CD14-positive monocyte (primary cell): Measurements from ENCODE around the gene ZNF81. TPM values are rescaled to one million over a fixed set of nuclear protein-coding genes. Genes with fewer than 3 reads are reported as not detected.
"Not testable (repeated sequence)": the region's sequence is repeated elsewhere in the genome, so short reads cannot be mapped to it uniquely, and the experiment has no call there.

Source experiments
- DNase-seq, 3 donors: peaks; one replicate each; pipeline ENCODE4 v3.0.0-alpha.2; 2011 to 2022
- H2AFZ ChIP-seq: 2 replicates; pipeline ENCODE4 v1.6.0; 2012; ENCODE audit warnings: mild to moderate bottlenecking, low read depth, low read length, inconsistent platforms; ENCODE audit not compliant: insufficient read depth, poor library complexity, severe bottlenecking
- H3K27ac ChIP-seq, 2 donors: 1 replicate in 1 of 2; 2 replicates in 1 of 2; pipeline ENCODE4 v1.5.1; 2012 to 2013; ENCODE audit warnings: low read length in 2 of 2, control low read depth in 1 of 2, inconsistent platforms in 1 of 2, low read depth in 1 of 2, mild to moderate bottlenecking in 1 of 2
- H3K27me3 ChIP-seq, 2 donors: one replicate each; pipeline versions ENCODE4 v1.6.0 to v1.6.1; 2011 to 2013; ENCODE audit warnings: low read length in 2 of 2; ENCODE audit not compliant: control insufficient read depth in 2 of 2, insufficient read depth in 2 of 2
- H3K36me3 ChIP-seq, 2 donors: replicated peaks in 1 of 2; 1 replicate in 1 of 2; 2 replicates in 1 of 2; pipeline versions ENCODE4 v1.5.1 to v1.6.1; 2012 to 2013; ENCODE audit warnings: low read length in 2 of 2, control low read depth in 1 of 2, inconsistent platforms in 1 of 2, mild to moderate bottlenecking in 1 of 2; ENCODE audit not compliant: insufficient read depth in 2 of 2, control insufficient read depth in 1 of 2
- H3K4me1 ChIP-seq, 2 donors: 1 replicate in 1 of 2; 2 replicates in 1 of 2; pipeline versions ENCODE4 v1.5.1 to v1.6.1; 2012 to 2013; ENCODE audit warnings: low read length in 2 of 2, control low read depth in 1 of 2, inconsistent platforms in 1 of 2, mild to moderate bottlenecking in 1 of 2, moderate library complexity in 1 of 2; ENCODE audit not compliant: insufficient read depth in 2 of 2, control insufficient read depth in 1 of 2
- H3K4me2 ChIP-seq: replicated peaks from 2 replicates; pipeline ENCODE3; 2012; ENCODE audit warnings: low read length, moderate library complexity, mild to moderate bottlenecking; ENCODE audit not compliant: poor library complexity, severe bottlenecking; ENCODE audit errors: extremely low read depth
- H3K4me3 ChIP-seq, 3 experiments: fragments of 200-600 bp in 1 of 3; sonication (generic) in 1 of 3; replicated peaks in 1 of 3; 1 replicate in 2 of 3; 2 replicates in 1 of 3; pipeline ENCODE4 v1.5.1; 2011 to 2013; ENCODE audit warnings: low read length in 3 of 3, mild to moderate bottlenecking in 3 of 3, control low read depth in 2 of 3, low read depth in 2 of 3, inconsistent platforms in 1 of 3, moderate library complexity in 1 of 3
- H3K79me2 ChIP-seq: 2 replicates; pipeline ENCODE4 v1.6.0; 2012; ENCODE audit warnings: mild to moderate bottlenecking, control low read depth, inconsistent platforms, low read length, moderate library complexity; ENCODE audit not compliant: insufficient read depth
- H3K9ac ChIP-seq: 2 replicates; pipeline ENCODE4 v1.6.0; 2017; ENCODE audit warnings: low read length, mild to moderate bottlenecking; ENCODE audit not compliant: insufficient read depth, poor library complexity, severe bottlenecking
- H3K9me3 ChIP-seq, 2 donors: replicated peaks in 1 of 2; 1 replicate in 1 of 2; 2 replicates in 1 of 2; pipeline versions ENCODE4 v1.5.1 to v1.6.1; 2012 to 2013; ENCODE audit warnings: low read length in 2 of 2, control low read depth in 1 of 2; ENCODE audit not compliant: control insufficient read depth in 1 of 2, insufficient read depth in 1 of 2
- H4K20me1 ChIP-seq: 2 replicates; pipeline ENCODE4 v1.6.0; 2012; ENCODE audit warnings: mild to moderate bottlenecking, low read length, control low read depth, moderate library complexity; ENCODE audit not compliant: insufficient read depth
- H3K27ac Mint-ChIP-seq, 7 donors: one replicate each; pipeline ENCODE4 v1.8.0; 2020; ENCODE audit warnings: mild to moderate bottlenecking in 7 of 7, mixed read lengths in 7 of 7, moderate library complexity in 6 of 7, inconsistent platforms in 2 of 7
- H3K27me3 Mint-ChIP-seq, 3 donors: one replicate each; pipeline ENCODE4 v1.8.0; 2021 to 2022; ENCODE audit warnings: low read depth in 3 of 3, mild to moderate bottlenecking in 3 of 3, mixed read lengths in 3 of 3, moderate library complexity in 3 of 3, inconsistent platforms in 1 of 3
- H3K36me3 Mint-ChIP-seq, 2 donors: one replicate each; pipeline ENCODE4 v1.8.0; 2020; ENCODE audit warnings: mixed read lengths in 2 of 2, inconsistent platforms in 1 of 2, mild to moderate bottlenecking in 1 of 2
- H3K4me1 Mint-ChIP-seq: one replicate; pipeline ENCODE4 v1.8.0; 2020; ENCODE audit warnings: mild to moderate bottlenecking, mixed read lengths
- H3K4me3 Mint-ChIP-seq, 2 donors: one replicate each; pipeline ENCODE4 v1.8.0; 2020; ENCODE audit warnings: mild to moderate bottlenecking in 2 of 2, mixed read lengths in 2 of 2, moderate library complexity in 1 of 2
- H3K9me3 Mint-ChIP-seq, 7 donors: one replicate each; pipeline ENCODE4 v1.8.0; 2020 to 2022; ENCODE audit warnings: mixed read lengths in 7 of 7, mild to moderate bottlenecking in 6 of 7, moderate library complexity in 6 of 7, inconsistent platforms in 2 of 7
- WGBS: methylation state at CpG from one replicate; pipeline ENCODE4 v1.1.5; 2013; ENCODE audit warnings: missing lambda C conversion rate; ENCODE audit not compliant: insufficient coverage; 5-methylcytosine and 5-hydroxymethylcytosine counted together
- intact Hi-C, 2 donors: fragments of 100-400 bp; cut with micrococcal nuclease; formaldehyde crosslinking; loops; one replicate each; pipeline versions ENCODE4 v1.15.0 to v1.15.1; 2023
- polyA plus RNA-seq, 3 donors: library from polyadenylated mRNA; depleted of rRNA in 1 of 3; unstranded in 2 of 3; stranded (reverse) in 1 of 3; fragments of 300-500 nt in 2 of 3; fragments of >200 nt in 1 of 3; fragmentation: Illumina TruSeq in 2 of 3; gene quantifications; 1 replicate in 2 of 3; 2 replicates in 1 of 3; pipeline ENCODE4 v1.2.3, GENCODE V29; 2012 to 2021
- TF ChIP-seq, protein P1 (sequence below): fragments of 200-600 bp; IDR thresholded peaks from one replicate; pipeline ENCODE4 v1.8.0; 2022; ENCODE audit warnings: antibody characterized with exemption, mild to moderate bottlenecking

ZNF81 gene
- polyA plus RNA-seq, 3 donors: 1.7 to 3.4 (median 2.4) TPM

DNA sequence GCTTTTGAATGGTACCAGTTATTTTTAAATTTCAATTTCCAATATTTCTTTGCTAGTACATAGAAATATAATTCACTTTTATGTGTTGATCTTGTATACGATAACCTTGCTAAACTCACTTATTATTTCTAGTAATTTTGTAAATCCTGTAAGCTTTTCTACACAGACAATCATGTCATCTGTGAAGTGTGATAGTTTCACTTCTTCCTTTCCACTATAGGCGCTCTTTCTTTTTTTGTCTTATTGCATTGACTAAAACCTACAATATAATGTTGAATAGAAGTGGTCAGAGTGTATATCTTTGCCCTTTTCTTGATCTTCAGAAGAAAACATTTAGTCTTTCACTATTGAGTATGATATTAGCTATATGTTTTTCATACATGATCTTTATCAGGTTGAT is 90.5 kb downstream of the ZNF81 start:
- no peak overlapping the region for H3K4me3 ChIP-seq
- no peaks in the 10 kb centered on the region for H3K79me2 ChIP-seq
- no peaks in the 10 kb centered on the region for H3K9me3 ChIP-seq
- no peak overlapping the region for H3K27ac Mint-ChIP-seq
- H3K9me3 Mint-ChIP-seq: peaks cover 0 to 9% (median 4%) of the 10 kb centered on the region in 7 donors
- intact Hi-C loops: no loop called here
- no peak overlapping the region for H3K27ac ChIP-seq
- no peaks in the 10 kb centered on the region for H4K20me1 ChIP-seq
- H3K9ac ChIP-seq: no peak overlapping the region
- no peak overlapping the region for H3K4me2 ChIP-seq
- no peaks in the 10 kb centered on the region for H3K4me1 ChIP-seq
- H3K36me3 Mint-ChIP-seq: no peaks in the 10 kb centered on the region
- no peaks in the 10 kb centered on the region for H3K27me3 ChIP-seq
- H3K4me1 Mint-ChIP-seq: no peaks in the 10 kb centered on the region
- no CpG with 5 or more reads among the region's 2 CpGs for WGBS
- H2AFZ ChIP-seq: no peak overlapping the region
- no peaks in the 10 kb centered on the region for H3K27me3 Mint-ChIP-seq
- TF ChIP-seq, protein P1, sequence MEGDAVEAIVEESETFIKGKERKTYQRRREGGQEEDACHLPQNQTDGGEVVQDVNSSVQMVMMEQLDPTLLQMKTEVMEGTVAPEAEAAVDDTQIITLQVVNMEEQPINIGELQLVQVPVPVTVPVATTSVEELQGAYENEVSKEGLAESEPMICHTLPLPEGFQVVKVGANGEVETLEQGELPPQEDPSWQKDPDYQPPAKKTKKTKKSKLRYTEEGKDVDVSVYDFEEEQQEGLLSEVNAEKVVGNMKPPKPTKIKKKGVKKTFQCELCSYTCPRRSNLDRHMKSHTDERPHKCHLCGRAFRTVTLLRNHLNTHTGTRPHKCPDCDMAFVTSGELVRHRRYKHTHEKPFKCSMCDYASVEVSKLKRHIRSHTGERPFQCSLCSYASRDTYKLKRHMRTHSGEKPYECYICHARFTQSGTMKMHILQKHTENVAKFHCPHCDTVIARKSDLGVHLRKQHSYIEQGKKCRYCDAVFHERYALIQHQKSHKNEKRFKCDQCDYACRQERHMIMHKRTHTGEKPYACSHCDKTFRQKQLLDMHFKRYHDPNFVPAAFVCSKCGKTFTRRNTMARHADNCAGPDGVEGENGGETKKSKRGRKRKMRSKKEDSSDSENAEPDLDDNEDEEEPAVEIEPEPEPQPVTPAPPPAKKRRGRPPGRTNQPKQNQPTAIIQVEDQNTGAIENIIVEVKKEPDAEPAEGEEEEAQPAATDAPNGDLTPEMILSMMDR: no peak
- DNase-seq: no peak
- no peaks in the 10 kb centered on the region for H3K36me3 ChIP-seq
- no peak overlapping the region for H3K4me3 Mint-ChIP-seq

DNA sequence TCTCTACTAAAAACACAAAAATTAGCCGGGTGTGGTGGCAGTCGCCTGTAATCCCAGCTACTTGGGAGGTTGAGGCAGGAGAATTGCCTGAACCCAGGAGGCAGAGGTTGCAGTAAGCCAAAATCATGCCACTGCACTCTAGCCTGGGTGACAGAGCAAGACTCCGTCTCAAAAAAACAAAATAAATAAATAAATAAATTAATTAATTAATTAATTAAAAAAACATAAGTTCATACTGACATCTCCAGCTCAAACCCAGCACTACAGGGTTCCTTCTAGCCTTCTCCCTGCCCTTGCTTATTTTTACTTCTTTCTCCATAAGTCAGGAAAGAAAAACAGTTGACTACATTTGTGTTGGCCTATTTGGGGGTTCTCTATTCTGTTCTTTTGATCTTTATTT is 95.3 kb downstream of the ZNF81 start:
- H3K9me3 Mint-ChIP-seq, H3K36me3 ChIP-seq, H2AFZ ChIP-seq, H3K27me3 ChIP-seq, H3K79me2 ChIP-seq, H3K4me2 ChIP-seq, H3K4me1 ChIP-seq, H3K27me3 Mint-ChIP-seq, H3K9me3 ChIP-seq, H3K4me3 ChIP-seq, H3K36me3 Mint-ChIP-seq, H3K27ac ChIP-seq, H3K9ac ChIP-seq, H3K4me3 Mint-ChIP-seq, DNase-seq, intact Hi-C loops, H3K27ac Mint-ChIP-seq, H4K20me1 ChIP-seq: not testable (repeated sequence)
- H3K4me1 Mint-ChIP-seq: peaks cover 11% of the 10 kb centered on the region
- WGBS: no CpG with 5 or more reads among the region's 3 CpGs
